Stimulated activated CD4-positive, alpha-beta T cell treated with anti-CD3 and anti-CD28 coated beads, Interleukin-4, amount 100 ng/mL, for 4 hours (primary cell): ENCODE results near the gene WDFY1.

Experiments
- DNase-seq, 2 experiments: peaks; one replicate each; pipeline ENCODE4 v3.0.0-alpha.2; 2020

Gene WDFY1, protein sequence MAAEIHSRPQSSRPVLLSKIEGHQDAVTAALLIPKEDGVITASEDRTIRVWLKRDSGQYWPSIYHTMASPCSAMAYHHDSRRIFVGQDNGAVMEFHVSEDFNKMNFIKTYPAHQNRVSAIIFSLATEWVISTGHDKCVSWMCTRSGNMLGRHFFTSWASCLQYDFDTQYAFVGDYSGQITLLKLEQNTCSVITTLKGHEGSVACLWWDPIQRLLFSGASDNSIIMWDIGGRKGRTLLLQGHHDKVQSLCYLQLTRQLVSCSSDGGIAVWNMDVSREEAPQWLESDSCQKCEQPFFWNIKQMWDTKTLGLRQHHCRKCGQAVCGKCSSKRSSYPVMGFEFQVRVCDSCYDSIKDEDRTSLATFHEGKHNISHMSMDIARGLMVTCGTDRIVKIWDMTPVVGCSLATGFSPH

GRCh38 chr2:223944703-223945531, at the start of gene WDFY1:
TSS of gene WDFY1 (minus strand) at chr2:223945335. CDS start at chr2:223945284, 51 bp downstream.
- DNase-seq, result peak; percentile 73 to 79

DNA sequence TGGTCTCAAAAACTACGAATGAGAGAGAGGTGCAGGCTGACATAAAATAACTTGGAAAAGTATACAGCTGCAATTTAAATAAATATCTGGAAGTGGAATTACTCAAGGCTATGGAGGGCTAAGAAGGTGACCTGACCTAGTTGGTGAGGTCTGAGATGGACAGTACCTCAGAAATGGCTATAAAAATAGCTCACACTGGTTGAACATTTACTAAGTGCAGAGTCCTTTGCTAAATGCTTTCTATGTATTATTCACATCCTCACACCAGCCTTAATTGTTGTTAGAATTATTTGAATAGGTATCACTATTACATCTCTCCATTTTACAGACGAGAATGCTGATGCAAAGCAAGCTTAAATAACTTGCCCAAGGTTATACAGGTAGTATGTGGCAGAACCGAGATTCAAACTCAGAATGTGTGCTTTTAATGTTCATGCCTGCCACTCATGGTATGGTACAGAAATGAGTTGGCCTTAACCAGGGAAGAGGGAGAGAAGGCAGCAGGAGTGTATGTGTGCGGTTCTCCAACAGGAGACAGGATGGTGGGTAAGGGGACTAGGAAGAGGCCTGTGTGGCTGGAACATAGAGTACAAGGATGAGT, 49.5 kb upstream of the WDFY1 start:
- no peak for DNase-seq

GRCh38 chr2:223993634-223994232, 48.6 kb upstream of the WDFY1 start:
- peak; percentile 43 to 53 for DNase-seq

DNA sequence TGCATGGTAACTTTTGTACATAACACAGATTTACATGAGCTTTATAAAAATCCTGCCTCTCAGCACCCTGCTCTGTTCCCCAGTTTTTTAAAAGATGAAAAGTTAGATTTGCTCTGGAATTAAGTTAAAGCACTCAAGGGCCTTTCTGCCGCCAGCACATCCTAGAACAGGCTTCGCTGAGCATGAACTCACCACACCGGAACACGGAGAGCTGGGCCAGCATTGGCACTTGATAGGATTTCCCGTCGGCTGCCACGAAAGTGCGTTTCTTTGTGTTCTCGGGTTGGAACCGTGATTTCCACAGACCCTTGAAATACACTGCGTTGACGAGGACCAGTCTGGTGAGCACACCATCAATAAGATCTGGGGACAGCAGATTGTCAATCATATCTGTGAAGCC, 46.5 kb upstream of the WDFY1 start:
- no peak for DNase-seq

DNA sequence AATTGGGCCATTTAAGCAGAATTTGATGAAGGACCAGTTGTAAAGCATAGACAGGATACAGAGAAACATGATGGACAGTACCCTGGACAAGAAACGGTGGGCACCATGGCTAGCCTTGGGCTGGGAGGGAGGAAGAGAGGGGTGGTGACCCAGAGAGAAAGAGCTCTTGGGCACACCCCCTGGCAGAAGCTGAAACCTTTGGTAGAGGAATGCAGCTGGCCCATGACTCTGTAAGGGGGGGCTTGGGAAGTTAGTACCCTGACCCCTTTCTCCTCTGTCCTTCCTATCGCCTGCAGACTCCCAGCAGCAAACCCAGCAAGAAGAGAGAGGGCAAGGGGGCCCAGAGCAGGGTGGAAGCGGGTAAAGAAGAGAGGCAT, 44.7 kb upstream of the WDFY1 start:
- DNase-seq, result no peak

- no peak for DNase-seq
Measured at GRCh38 chr2:223989206-223989855, 44.2 kb upstream of the WDFY1 start.

DNA sequence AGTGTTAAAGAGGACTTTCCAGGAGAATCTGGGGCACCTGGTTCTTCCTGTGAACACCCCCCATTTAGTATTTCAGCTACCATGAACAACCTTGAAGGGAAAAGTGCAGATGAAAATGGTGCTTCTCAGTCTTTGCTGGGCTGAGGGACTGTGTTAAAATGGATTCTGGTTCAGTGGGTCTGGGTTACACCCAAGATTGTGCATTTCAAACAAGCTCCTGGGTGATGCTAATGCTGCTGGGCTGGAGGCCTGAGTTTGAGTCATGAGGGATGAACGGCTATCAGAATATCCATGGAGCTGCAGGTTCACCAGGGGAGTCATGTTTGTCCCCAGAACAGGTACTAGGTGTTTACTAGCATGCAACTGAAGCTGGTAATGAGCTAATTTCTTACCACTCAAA, 36.1 kb upstream of the WDFY1 start:
- DNase-seq, result no peak

GRCh38 chr2:223980803-223981202, 35.7 kb upstream of the WDFY1 start:
- no peak for DNase-seq

DNA sequence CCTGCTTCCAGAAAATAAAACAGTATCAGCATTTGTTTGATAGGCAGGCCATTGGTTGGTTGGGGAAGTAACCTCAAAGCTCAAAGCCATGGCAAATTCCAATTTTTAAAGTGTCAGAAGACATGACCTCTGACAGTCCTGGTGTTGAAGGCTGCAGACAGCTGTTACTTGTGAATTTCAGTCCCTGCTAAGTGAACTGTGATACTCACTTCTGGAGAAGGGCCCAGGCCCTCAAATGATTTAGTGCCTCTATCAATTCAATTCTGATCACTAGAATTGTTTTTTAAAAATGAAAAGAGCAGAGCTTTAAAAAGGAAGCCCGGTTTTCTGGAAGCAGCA, 35.2 kb upstream of the WDFY1 start:
- DNase-seq, result no peak

DNA sequence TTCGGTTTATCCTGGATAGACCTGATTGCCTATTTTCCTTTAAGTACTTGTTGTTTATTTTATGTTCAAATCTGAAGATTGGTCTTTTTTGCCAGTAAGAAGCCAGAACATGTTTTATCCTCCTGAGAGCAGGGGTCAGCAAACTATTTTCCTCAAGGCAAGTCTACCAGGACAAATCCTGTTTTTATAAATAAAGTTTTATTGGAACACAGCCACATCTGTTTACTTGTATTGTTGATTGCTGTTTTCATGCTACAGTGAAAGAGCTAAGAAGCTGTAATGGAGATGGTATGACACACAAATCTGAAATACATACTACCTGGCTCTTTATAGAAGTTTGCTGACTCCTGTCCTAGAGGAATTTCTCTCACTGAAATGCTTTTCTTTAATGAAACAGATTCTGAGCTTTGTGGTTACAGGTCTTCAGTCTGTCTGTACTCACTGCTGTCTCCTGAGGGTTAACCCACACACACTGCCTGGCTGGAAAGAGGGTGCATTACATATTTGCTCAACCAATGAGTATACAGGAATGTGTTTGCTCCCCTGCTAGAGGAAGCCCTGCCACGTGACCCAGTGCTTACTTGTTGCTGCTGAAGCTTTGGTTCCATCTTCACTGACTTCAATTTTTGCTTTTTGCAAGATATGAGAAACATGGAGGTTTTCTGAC, 34.7 kb upstream of the WDFY1 start:
- DNase-seq, result no peak

DNA sequence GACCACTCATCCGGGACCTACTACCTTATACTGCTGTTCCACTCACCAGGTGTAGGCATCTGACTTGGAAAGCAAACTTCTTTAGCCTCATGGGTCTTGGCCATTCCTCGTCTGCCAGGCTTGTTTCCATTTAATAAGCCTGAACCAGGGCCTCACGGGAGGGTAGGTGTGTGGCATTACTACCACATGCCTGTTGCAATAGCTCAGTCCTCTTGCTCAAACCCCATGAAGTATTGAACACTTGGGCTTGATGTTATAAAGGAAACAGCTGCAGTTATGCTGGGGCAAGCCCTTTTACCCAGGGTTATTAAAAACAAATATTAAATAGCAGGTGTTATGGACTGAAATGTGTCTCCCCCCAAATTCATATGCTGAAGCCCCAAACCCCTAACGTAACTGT, 33.3 kb upstream of the WDFY1 start:
- DNase-seq, result no peak

DNA sequence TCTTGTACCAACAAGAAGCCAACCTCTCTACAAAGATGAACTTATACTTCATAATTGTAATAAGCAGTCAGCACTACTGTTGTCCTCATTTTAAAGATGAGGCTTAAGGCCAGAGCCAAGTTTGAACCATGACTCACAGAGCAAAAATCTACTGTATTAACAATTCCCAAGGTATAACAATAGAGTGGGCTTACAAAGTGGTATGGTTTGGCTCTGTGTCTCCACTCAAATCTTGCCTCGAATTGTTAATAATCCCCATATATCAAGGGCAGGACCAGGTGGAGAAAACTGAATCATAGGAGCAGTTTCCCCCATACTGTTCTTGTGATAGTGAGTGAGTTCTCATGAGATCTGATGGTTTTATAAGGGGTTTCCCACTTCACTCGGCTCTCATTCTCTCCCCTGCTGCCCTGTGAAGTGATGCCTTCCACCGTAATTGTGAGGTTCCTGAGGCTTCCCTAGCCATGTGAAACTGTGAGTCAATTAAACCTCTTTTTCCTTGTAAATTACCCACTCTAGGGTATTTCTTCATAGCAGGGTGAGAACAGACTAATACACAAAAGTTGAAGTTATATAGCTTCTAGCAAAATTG, 31.6 kb upstream of the WDFY1 start:
- no peak for DNase-seq

- DNase-seq, result no peak
Measured at GRCh38 chr2:223973606-223974005, 28.5 kb upstream of the WDFY1 start.

DNA sequence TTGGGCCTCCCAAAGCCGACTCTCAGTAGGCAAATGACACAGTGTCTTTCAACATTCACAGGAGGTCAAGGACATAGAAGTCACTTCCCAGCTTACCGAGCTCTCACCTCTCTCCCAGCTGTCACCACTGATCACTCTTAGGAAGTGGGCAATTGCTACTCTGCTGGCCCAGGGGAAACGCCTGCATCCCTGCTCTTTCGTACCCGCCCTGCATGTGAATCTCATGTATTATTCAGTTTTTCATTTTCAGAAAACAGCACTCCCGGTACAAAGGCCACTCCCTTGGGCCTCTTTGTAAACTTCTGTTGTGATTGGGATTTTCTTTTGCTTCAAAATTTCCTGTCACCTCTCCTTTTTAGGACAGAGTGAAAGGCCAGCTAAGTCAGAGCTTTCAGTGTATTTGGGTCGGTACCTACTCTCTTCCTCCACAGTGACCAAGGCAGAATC, 27.5 kb upstream of the WDFY1 start:
- no peak for DNase-seq

DNA sequence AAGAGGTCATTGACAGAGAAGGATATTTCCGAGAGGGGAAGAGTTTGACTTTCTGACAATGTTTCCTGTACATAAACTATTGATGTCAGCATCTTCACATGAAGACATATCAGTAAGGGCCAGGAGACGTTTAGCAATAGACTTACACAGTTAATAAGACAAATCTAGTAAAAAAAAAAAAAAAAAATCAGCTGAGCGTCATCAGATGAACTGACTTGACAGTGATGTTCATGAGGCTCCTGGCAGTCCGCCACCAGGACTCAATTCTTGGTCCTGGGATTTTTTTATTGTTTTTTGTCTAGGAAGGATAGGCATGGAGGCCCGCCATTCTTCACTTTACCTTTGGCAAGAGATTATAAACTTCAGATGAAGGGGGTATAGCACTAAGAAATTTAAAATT, 26.6 kb upstream of the WDFY1 start:
- no peak for DNase-seq

DNA sequence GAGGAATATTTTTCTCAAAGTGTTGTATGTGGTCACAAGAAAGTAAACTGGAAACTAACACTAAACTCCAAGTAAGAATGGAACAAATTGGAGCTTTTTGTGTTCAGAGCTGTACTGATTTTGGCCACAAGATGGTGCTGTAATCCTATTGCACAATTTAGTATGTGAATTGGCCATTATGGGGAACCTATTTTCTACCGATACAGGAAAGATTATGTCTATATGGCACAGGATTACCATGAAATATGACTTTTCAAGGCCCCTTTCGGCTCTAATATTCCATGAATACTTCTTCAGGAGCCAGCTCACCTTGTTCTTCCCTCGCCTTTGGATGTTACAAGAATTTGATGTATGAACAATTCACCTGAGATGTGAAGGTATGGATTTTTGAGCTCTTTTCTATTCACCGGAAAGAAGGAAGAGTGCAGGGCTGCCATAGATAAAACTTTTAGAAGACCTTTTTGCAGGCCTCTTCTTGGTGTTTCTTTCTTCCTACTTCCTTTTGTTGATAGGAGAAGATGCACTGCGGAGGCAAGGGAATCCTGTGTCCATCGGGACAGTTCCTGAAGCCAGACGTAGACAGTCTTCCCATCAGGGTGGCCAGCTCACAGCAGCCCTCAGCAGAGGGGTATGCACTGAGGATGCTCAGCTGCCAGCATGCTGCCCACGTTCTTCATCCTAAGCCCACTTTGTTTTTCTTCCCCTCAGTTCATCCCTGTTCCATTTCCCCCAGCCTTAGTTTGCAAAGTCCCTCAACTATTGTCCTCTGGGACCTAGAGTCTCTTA, 25.4 kb upstream of the WDFY1 start:
- DNase-seq, result peak in 1 of 2 experiments; percentile 24

- DNase-seq, result no peak
Measured at GRCh38 chr2:223969856-223970255, 24.7 kb upstream of the WDFY1 start.

DNA sequence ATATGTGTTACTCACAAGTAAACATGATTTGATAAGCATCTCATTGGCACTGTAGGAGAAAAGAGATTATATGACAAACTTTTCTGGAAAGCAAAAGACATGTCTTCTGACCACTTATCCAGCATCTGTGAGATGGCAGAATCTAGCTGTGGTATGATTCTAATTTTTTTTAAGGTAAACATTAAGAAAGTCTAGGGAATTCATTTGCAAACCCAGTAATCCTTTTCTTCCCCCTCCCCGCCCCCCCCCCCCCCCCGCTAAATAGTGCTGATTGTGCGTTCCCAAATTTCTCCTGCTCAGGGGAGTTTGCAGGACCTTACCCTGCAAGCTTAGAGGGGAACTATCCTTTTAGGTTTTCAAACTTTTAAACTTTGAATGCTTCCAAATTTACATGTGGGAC, 24.2 kb upstream of the WDFY1 start:
- no peak for DNase-seq

- DNase-seq, result no peak
Measured at GRCh38 chr2:223967981-223968380, 22.8 kb upstream of the WDFY1 start.

DNA sequence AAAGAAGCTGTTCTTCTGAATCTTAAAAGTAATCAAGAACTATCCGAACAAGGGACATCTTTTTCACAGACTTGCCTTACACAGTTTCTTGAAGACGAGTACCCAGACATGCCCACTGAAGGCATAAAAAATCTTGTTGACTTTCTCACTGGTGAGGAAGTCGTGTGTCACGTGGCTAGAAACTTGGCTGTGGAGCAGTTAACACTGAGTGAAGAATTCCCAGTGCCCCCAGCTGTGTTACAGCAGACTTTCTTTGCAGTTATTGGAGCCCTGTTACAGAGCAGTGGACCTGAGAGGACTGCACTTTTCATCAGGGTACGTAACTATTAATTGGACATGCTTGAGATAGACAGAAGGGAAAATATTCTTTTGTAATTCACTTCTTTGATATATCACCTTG, 14.6 kb upstream of the WDFY1 start:
- DNase-seq, result no peak
